ENCODE measurements around the gene TAC4. TPM values are rescaled to one million over a fixed set of nuclear protein-coding genes. Genes with fewer than 3 reads are reported as not detected.

TAC4 gene
- total and polyA plus RNA-seq, 2 experiments from 2014 or later: not detected

GRCh38 chr17:49841548-49841947 is 6.3 kb downstream of the TAC4 start:
- Histone ChIP-seq H3K9me2 (ENCODE audit: insufficient read depth) (no peaks in the 10 kb centered on the region), H2AFZ (no peak overlapping the region), H3K4me3 (no peak overlapping the region), H4K20me1 (replicated peaks; ENCODE audit: insufficient read depth) (peaks cover 4% of the 10 kb centered on the region; the same call in 1 of the 2 replicates), H3F3A (replicated peaks; ENCODE audit: low read depth) (no peaks in the 10 kb centered on the region), H3K27ac (ENCODE audit: low read depth) (no peak overlapping the region), H3K36me3 (ENCODE audit: insufficient read depth) (peaks cover 6% of the 10 kb centered on the region; the same call in 1 of the 2 replicates), H3K79me2 (replicated peaks; ENCODE audit: insufficient read depth) (no peaks in the 10 kb centered on the region), H3K4me2 (no peak overlapping the region), H3K27me3 (ENCODE audit: insufficient read depth) (no peaks in the 10 kb centered on the region), H3K4me1 (ENCODE audit: insufficient read depth) (no peaks in the 10 kb centered on the region)
- TF ChIP-seq ETS1 (IDR thresholded peaks at IDR 0.05) (no peak), POLR2AphosphoS5 (IDR thresholded peaks at IDR 0.05; ENCODE audit: low read depth) (no peak), ZNF114 (CRISPR knock-in tag; IDR thresholded peaks at IDR 0.05) (no peak), STAT1 (IDR thresholded peaks at IDR 0.05; ENCODE audit: unreplicated experiment) (no peak), CTCF (conservative IDR thresholded peaks at IDR 0.05; ENCODE audit: low read depth in 2 of 2) (peak; percentile 46 to 50), EZH2 (IDR thresholded peaks at IDR 0.05; ENCODE audit: low read depth, unreplicated experiment) (no peak), JUNB (IDR thresholded peaks at IDR 0.05; ENCODE audit: unreplicated experiment) (no peak), REST (IDR thresholded peaks at IDR 0.05; ENCODE audit: unreplicated experiment) (no peak)
- DNase-seq (ENCODE audit: low spot score) (no peak), ATAC-seq (no peak)
- H3K27ac Mint-ChIP-seq: no peak overlapping the region; the same call in 1 of the 2 replicates
- H3K27me3 Mint-ChIP-seq (ENCODE audit: insufficient read depth, low read depth, poor library complexity): peaks cover 20% of the 10 kb centered on the region
- H3K9me3 Mint-ChIP-seq: no peaks in the 10 kb centered on the region
- peaks cover 9% of the 10 kb centered on the region for H3K4me1 Mint-ChIP-seq
- no peak overlapping the region for H3K4me3 Mint-ChIP-seq
- H3K36me3 Mint-ChIP-seq (ENCODE audit: low read depth): peaks cover 37% of the 10 kb centered on the region

GRCh38 chr17:49839455-49839854 is 8.4 kb downstream of the TAC4 start:
- H3K27me3 ChIP-seq (ENCODE audit: insufficient read depth): no peaks in the 10 kb centered on the region
- H3K79me2 ChIP-seq (replicated peaks; ENCODE audit: insufficient read depth): no peaks in the 10 kb centered on the region
- Mint-ChIP-seq H3K27me3 (ENCODE audit: insufficient read depth, low read depth, poor library complexity) (peaks cover 13% of the 10 kb centered on the region), H3K27ac (peak overlapping the region; percentile 59; the same call in 1 of the 2 replicates), H3K9me3 (no peaks in the 10 kb centered on the region), H3K4me3 (no peak overlapping the region), H3K36me3 (ENCODE audit: low read depth) (peaks cover 41% of the 10 kb centered on the region), H3K4me1 (peaks cover 20% of the 10 kb centered on the region)
- peaks cover 4% of the 10 kb centered on the region; the same call in 1 of the 2 replicates for H4K20me1 ChIP-seq (replicated peaks; ENCODE audit: insufficient read depth)
- no peaks in the 10 kb centered on the region for H3K36me3 ChIP-seq (ENCODE audit: insufficient read depth)
- DNase-seq (ENCODE audit: low spot score): no peak
- H3F3A ChIP-seq (replicated peaks; ENCODE audit: low read depth): no peaks in the 10 kb centered on the region
- H2AFZ ChIP-seq: no peak overlapping the region
- H3K9me2 ChIP-seq (ENCODE audit: insufficient read depth): no peaks in the 10 kb centered on the region
- no peak for TF ChIP-seq EZH2 (IDR thresholded peaks at IDR 0.05; ENCODE audit: low read depth, unreplicated experiment)
- no peak for TF ChIP-seq CREB1 (CRISPR knock-in tag; IDR thresholded peaks at IDR 0.05; ENCODE audit: low read depth)
- no peak for TF ChIP-seq ZNF114 (CRISPR knock-in tag; IDR thresholded peaks at IDR 0.05)
- no peak for TF ChIP-seq EZH2phosphoT487 (IDR thresholded peaks at IDR 0.05; ENCODE audit: unreplicated experiment)
- no peak for TF ChIP-seq STAT1 (IDR thresholded peaks at IDR 0.05; ENCODE audit: unreplicated experiment)
- H3K4me3 ChIP-seq: no peak overlapping the region
- H3K27ac ChIP-seq (ENCODE audit: low read depth): no peak overlapping the region
- ATAC-seq: no peak
- no peaks in the 10 kb centered on the region for H3K4me1 ChIP-seq (ENCODE audit: insufficient read depth)
- no peak overlapping the region for H3K4me2 ChIP-seq
